ENCODE data around the gene ZBTB21.
"Not testable (repeated sequence)": the region's sequence is repeated elsewhere in the genome, so short reads cannot be mapped to it uniquely, and the experiment has no call there.

The ZBTB21 gene

DNA sequence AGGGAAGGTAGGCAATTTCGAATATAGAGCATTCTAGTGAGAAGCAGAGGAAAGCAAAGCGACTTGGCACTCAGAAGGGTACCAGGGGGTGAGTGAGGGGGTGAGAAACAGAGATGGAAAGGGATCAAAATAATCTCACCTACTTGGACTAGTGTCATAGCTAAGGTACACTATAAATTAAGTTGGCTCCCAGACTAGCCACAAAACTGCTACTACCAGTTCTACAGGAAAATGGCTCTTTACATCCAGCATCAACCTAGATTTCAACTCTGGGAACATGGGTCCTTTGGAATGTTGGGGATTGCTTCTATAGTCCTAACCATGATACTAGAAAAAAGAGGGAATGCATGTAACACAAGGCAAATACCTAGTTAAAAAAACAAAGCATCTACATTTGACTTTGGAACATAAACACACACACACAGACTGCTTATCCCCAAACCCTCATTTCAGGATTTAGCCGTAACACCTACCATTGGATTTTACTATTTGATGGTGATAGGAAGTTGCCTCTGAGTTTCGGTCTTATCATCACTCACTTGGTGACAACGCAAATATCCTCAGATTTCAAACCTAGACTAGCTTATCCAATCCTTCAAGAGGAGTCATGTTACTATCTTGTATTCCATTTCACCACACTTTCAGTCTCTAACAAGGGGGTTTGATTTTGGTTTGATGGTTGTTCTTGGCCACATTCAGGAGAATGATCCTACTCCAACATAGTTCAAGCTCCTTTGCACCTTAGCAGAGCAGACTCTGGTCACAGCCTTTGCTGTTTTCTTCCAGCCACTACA, 5.6 kb downstream of the ZBTB21 start:
- DNase-seq (ENCODE audit: insufficient read length, low spot score) (no peak), FAIRE-seq (no peak)
- TF ChIP-seq POLR2A (IDR thresholded peaks at IDR 0.05; ENCODE audit: low read depth, low read length), result no peak

- FAIRE-seq (no peak), DNase-seq (ENCODE audit: insufficient read length, low spot score) (no peak)
- no peak for TF ChIP-seq POLR2A (IDR thresholded peaks at IDR 0.05; ENCODE audit: low read depth, low read length)
Observed at GRCh38 chr21:42003051-42003461, 7.1 kb downstream of the ZBTB21 start.

DNA sequence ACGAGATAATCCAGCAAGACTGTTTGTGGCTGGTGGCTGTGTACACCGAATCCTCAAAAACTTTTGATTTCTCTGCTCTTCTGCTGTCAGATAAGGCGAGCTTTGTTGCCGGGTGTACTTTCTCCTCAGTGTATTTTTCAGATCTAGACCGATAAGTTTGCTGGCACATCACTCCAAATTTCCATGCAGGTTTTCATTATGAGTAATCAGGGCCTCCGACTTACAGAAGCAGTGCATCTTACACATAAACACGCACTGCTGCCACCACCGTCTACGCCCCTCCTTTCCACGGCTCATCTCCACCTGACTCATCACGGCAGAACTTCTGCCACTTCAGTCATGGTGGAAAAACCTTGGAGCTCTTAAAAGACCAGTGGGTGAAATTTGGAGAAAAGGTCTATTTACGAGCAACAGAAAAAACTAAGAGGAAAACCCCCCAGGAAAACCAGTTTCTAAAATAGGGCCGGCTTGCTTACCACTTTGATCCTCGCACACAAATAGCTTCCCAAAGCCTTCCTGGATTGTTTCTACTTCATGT, 7.7 kb downstream of the ZBTB21 start:
- FAIRE-seq (peak; percentile 72), DNase-seq (ENCODE audit: insufficient read length, low spot score) (peak; percentile 69)
- no peak for TF ChIP-seq POLR2A (IDR thresholded peaks at IDR 0.05; ENCODE audit: low read depth, low read length)

GRCh38 chr21:42001781-42002180, 8.4 kb downstream of the ZBTB21 start:
- TF ChIP-seq POLR2A (IDR thresholded peaks at IDR 0.05; ENCODE audit: low read depth, low read length), result no peak
- FAIRE-seq (no peak), DNase-seq (ENCODE audit: insufficient read length, low spot score) (no peak)

DNA sequence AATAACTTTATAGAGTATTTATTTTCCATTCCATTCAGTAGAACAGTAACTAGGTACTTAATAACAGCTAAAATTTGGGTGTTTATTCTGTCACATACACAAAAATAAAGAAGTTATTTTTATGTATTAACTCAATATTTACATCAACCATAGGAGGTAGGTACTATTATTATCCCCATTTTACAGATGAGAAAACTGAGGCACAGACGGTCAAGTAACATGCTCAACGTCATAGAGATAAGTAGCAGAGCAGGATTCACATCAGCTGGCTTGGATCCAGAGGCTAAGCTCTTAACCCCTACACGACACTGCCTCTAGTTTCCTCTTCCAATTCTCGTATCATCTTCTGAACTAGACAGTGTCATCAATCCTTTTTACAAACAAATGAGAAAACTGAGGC, 9.3 kb downstream of the ZBTB21 start:
- no peak for TF ChIP-seq POLR2A (IDR thresholded peaks at IDR 0.05; ENCODE audit: low read depth, low read length)
- FAIRE-seq (no peak), DNase-seq (ENCODE audit: insufficient read length, low spot score) (no peak)

GRCh38 chr21:41997657-41998056, 12.5 kb downstream of the ZBTB21 start:
- DNase-seq (ENCODE audit: insufficient read length, low spot score), result no peak
- no peak for FAIRE-seq
- no peak for TF ChIP-seq POLR2A (IDR thresholded peaks at IDR 0.05; ENCODE audit: low read depth, low read length)

GRCh38 chr21:41995577-41995976, 14.6 kb downstream of the ZBTB21 start:
- DNase-seq (ENCODE audit: insufficient read length, low spot score) (no peak), FAIRE-seq (no peak)
- TF ChIP-seq POLR2A (IDR thresholded peaks at IDR 0.05; ENCODE audit: low read depth, low read length), result no peak

DNA sequence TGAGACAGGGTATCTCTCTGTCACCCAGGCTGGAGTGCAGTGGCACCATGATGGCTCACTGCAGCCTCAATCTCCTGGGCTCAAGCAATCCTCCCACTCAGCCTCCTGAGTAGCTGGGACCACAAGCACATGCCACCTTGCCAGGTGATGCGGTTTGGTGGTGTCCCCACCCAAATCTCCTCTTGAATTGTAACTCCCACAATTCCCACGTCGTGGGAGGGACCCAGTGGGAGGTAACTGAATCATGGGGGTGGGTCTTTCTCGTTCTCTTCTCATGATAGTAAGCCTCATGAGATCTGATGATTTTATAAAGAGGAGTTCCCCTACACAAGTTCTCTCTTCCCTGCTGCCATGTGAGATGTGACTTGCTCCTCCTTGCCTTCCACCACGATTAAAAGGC, 15.5 kb downstream of the ZBTB21 start:
- not testable (repeated sequence) for DNase-seq (ENCODE audit: insufficient read length, low spot score); FAIRE-seq

DNA sequence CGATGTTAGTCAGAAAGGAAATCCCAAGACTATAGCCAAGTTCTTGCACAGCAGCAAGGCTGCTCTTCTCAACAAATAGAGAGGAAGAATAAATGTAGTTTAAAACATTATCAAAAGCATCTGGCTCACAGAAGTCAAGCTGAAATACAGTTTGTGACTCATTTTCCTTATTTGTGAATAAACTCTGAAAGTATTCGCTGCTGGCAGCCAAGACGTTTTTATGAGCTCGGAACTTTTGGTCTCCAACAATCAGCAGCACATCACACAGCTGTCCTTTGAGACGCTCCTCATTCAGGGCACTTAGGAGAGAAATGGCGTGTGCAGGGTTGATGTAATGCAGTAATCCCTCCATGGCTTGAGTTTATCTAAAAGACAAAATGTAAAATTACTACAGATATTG, 16.4 kb downstream of the ZBTB21 start:
- DNase-seq (ENCODE audit: insufficient read length, low spot score) (no peak), FAIRE-seq (no peak)
- no peak for TF ChIP-seq POLR2A (IDR thresholded peaks at IDR 0.05; ENCODE audit: low read depth, low read length)

GRCh38 chr21:41992576-41992975, 17.6 kb downstream of the ZBTB21 start:
- TF ChIP-seq POLR2A (IDR thresholded peaks at IDR 0.05; ENCODE audit: low read depth, low read length), result no peak
- FAIRE-seq, result no peak

GRCh38 chr21:41991659-41992058, 18.5 kb downstream of the ZBTB21 start:
- DNase-seq (ENCODE audit: insufficient read length, low spot score) (no peak), FAIRE-seq (no peak)
- no peak for TF ChIP-seq POLR2A (IDR thresholded peaks at IDR 0.05; ENCODE audit: low read depth, low read length)

More at GRCh38 chr21:41992576-41992975, 17.6 kb downstream of the ZBTB21 start:
- no peak for DNase-seq (ENCODE audit: insufficient read length, low spot score)

DNA sequence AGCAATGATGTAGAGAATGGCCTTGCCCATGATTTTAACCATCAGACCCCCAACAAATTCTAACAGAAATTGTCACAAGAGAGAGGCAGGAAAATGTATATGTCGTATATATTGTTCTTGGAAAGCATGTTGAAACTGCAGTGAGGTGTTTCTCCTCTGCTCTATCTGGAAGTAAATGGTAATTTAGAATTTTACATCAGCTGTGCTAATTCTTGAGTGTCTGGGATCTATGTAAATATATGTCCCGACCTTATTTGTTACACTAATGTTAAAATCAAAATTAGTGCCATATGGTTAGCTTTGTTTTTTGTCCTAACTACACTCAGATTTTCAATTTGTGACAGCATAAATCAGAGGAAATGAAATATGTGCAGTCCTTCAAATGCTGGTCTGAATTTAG, 20.5 kb downstream of the ZBTB21 start:
- FAIRE-seq (no peak), DNase-seq (ENCODE audit: insufficient read length, low spot score) (no peak)
- no peak for TF ChIP-seq POLR2A (IDR thresholded peaks at IDR 0.05; ENCODE audit: low read depth, low read length)

DNA sequence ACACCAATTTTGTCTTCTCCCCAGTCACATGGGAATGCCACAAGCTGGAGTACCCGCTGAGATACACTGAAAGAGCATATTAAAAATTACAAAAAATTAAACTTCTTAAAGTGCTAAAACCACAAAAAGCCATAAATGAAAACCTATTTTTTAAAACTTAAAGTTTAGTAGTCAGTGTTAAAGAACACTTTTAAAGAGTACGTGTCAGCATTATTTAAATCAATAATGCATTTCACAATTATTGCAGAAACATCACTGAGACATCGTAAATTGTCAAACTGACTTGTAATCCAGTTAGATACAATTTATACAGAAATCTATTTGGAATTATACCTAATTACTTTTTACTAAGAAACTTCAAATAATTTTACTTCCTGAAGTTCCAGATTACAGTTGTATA, 22.9 kb downstream of the ZBTB21 start:
- no peak for TF ChIP-seq POLR2A (IDR thresholded peaks at IDR 0.05; ENCODE audit: low read depth, low read length)
- DNase-seq (ENCODE audit: insufficient read length, low spot score) (no peak), FAIRE-seq (no peak)

GRCh38 chr21:41985662-41986416, 24.3 kb downstream of the ZBTB21 start:
- no peak for FAIRE-seq
- TF ChIP-seq POLR2A (IDR thresholded peaks at IDR 0.05; ENCODE audit: low read depth, low read length), result no peak
- no peak for DNase-seq (ENCODE audit: insufficient read length, low spot score)

GRCh38 chr21:41983229-41983628, 26.9 kb downstream of the ZBTB21 start:
- no peak for TF ChIP-seq POLR2A (IDR thresholded peaks at IDR 0.05; ENCODE audit: low read depth, low read length)
- DNase-seq (ENCODE audit: insufficient read length, low spot score), result no peak
- no peak for FAIRE-seq
